BJ (cell line): ENCODE data around the gene TPRG1. TPM values are rescaled to one million over a fixed set of nuclear protein-coding genes. Genes with fewer than 3 reads are reported as not detected.

Experiments used
- CTCF ChIA-PET: fragments of 350-600 bp; formaldehyde crosslinking; extraction: SDS; loops from one replicate; lab custom pipeline; 2021; ENCODE audit warnings: antibody characterized with exemption, inconsistent platforms; lab: Yijun Ruan, JAX
- POLR2A ChIA-PET: fragments of 300-600 bp; sonication (Branson Sonifier 250); formaldehyde crosslinking; extraction: SDS; loops from one replicate; lab custom pipeline; 2021; ENCODE audit warnings: antibody characterized with exemption; lab: Charles Lee
- DNase-seq: peaks from one replicate; pipeline ENCODE4 v3.0.0-alpha.2; 2011; ENCODE audit warnings: low read depth
- H3K27me3 ChIP-seq: 2 replicates; pipeline ENCODE4 v1.6.0; 2011; ENCODE audit warnings: low read length; ENCODE audit not compliant: control insufficient read depth, insufficient read depth
- H3K36me3 ChIP-seq: 2 replicates; pipeline ENCODE4 v1.5.1; 2011; ENCODE audit warnings: low read length; ENCODE audit not compliant: control insufficient read depth, insufficient read depth
- H3K4me3 ChIP-seq: 2 replicates; pipeline ENCODE4 v1.5.1; 2011; ENCODE audit warnings: low read depth, mild to moderate bottlenecking, control low read depth, low read length
- polyA plus RNA-seq: library from polyadenylated mRNA; depleted of rRNA; stranded (reverse); fragments of >200 nt; gene quantifications from 2 replicates; pipeline ENCODE4 v1.2.3, GENCODE V29; 2011
- TF ChIP-seq, protein P1 (sequence below): IDR thresholded peaks from 2 replicates; pipeline ENCODE4 v1.5.1; 2011; ENCODE audit warnings: low read depth, mild to moderate bottlenecking, control low read depth, inconsistent platforms, low read length, moderate library complexity; ENCODE audit not compliant: insufficient read depth

Gene TPRG1
- polyA plus RNA-seq, 1 experiment, result 0.16 TPM

DNA sequence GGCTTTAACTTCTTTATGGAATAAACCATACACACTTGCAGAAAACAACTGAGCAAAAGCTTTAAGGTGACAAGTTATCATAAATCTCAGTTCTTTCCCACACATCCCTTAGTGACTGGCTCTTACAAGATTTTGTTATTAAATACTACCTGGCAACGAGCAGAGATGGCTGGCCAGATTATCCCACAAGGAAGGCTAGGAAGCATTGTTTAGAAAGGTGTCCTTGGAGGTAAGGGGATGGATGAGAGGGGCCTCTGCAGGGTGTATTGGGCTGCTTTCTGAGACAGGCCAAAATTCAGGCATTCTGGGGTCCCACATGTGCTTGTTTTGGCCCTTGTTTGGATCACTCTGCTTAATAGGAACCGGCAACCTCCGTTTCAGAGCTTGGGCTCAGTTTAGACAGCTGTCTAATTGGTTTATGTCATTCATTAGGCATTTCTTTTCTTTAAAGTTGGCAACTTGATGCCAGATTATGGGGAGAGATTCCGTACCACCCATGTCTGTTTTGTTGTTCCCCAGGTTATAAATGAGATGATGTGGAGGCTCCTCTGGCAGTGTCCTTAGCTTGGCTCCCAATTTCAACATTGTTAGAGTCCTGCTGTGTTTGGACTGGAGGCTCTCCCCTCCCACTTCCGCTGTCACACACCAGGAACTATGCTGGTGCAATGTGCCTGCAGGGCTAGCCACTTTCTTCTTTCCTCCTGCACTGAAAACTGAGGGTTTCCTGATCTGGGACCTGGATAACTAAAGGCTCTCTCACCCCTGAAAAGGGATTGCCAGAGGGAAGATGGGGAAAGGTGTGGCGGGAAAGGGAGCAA, 121.1 kb downstream of the TPRG1 start:
- ChIA-PET CTCF (no interaction called here), POLR2A (no interaction called here)
- TF ChIP-seq, protein P1, sequence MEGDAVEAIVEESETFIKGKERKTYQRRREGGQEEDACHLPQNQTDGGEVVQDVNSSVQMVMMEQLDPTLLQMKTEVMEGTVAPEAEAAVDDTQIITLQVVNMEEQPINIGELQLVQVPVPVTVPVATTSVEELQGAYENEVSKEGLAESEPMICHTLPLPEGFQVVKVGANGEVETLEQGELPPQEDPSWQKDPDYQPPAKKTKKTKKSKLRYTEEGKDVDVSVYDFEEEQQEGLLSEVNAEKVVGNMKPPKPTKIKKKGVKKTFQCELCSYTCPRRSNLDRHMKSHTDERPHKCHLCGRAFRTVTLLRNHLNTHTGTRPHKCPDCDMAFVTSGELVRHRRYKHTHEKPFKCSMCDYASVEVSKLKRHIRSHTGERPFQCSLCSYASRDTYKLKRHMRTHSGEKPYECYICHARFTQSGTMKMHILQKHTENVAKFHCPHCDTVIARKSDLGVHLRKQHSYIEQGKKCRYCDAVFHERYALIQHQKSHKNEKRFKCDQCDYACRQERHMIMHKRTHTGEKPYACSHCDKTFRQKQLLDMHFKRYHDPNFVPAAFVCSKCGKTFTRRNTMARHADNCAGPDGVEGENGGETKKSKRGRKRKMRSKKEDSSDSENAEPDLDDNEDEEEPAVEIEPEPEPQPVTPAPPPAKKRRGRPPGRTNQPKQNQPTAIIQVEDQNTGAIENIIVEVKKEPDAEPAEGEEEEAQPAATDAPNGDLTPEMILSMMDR, result no peak
- H3K4me3 ChIP-seq, result no peak overlapping the region
- H3K36me3 ChIP-seq, result no peaks in the 10 kb centered on the region
- no peak for DNase-seq
- H3K27me3 ChIP-seq, result no peaks in the 10 kb centered on the region; the same call in 1 of the 2 replicates

DNA sequence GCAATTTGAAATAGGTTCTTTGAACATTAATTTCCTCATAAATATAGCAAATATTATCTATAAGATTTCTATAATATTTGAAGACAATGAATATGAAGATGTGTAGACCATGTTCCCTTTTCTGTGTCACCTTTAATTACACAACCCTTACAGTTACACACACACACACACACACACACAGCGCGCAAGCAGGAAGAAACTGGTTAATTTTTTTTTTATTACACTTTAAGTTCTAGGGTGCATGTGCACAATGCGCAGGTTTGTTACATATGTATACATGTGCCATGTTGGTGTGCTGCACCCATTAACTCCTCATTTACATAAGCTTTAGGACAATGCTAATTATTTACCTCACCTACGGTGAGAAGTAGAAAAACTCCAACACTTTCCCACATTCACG, 122.9 kb downstream of the TPRG1 start:
- Histone ChIP-seq H3K4me3 (no peak overlapping the region), H3K27me3 (no peaks in the 10 kb centered on the region), H3K36me3 (no peaks in the 10 kb centered on the region)
- DNase-seq, result no peak
- TF ChIP-seq, protein P1, result no peak
- ChIA-PET CTCF (no interaction called here), POLR2A (no interaction called here)

DNA sequence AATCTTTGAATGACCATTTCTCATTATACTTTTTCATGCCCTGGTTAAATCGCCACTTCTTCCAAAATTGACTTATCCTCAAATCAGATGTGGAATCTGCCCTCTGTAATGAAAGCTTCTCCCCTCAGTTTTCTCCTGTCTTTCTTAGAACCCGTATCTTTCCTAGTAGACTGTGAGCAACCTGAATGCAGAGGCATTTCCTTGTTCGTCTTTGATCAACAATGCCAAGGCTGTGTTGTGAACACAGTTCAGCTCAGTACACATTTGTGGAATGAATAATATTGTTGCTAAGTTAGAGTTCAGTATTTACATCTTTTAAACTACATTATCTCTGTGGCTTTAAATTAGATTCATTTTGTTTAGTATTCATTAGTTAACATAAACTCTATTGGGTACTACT, 123.3 kb downstream of the TPRG1 start:
- no peak for DNase-seq
- ChIA-PET POLR2A (no interaction called here), CTCF (no interaction called here)

DNA sequence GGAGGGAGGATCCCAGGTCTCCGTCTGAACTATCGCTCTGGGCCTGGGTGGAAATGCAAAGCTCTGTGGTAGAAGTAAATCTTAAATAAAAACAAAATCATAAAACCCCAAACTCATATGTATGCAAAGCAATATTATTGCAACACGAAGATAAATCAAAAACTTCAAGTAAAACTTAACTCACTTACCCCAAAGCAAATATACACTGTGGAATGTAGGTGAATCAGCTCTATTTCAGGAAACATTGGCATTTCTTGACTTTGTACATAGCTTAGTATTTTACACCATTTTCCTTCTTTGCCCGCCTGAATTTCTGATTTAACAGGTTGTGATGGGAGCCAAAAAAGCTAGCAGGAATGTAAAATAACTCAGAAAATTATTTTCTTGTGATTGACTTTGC, 126.2 kb downstream of the TPRG1 start:
- Histone ChIP-seq H3K27me3 (no peaks in the 10 kb centered on the region), H3K36me3 (no peaks in the 10 kb centered on the region), H3K4me3 (no peak overlapping the region)
- DNase-seq, result no peak
- TF ChIP-seq, protein P1, result no peak
- CTCF ChIA-PET, result no interaction called here
- POLR2A ChIA-PET, result no interaction called here

More for the DNA sequence above, 123.3 kb downstream of the TPRG1 start:
- H3K36me3 ChIP-seq, result no peaks in the 10 kb centered on the region
- no peak overlapping the region for H3K4me3 ChIP-seq
- no peaks in the 10 kb centered on the region for H3K27me3 ChIP-seq
- TF ChIP-seq, protein P1, result no peak

DNA sequence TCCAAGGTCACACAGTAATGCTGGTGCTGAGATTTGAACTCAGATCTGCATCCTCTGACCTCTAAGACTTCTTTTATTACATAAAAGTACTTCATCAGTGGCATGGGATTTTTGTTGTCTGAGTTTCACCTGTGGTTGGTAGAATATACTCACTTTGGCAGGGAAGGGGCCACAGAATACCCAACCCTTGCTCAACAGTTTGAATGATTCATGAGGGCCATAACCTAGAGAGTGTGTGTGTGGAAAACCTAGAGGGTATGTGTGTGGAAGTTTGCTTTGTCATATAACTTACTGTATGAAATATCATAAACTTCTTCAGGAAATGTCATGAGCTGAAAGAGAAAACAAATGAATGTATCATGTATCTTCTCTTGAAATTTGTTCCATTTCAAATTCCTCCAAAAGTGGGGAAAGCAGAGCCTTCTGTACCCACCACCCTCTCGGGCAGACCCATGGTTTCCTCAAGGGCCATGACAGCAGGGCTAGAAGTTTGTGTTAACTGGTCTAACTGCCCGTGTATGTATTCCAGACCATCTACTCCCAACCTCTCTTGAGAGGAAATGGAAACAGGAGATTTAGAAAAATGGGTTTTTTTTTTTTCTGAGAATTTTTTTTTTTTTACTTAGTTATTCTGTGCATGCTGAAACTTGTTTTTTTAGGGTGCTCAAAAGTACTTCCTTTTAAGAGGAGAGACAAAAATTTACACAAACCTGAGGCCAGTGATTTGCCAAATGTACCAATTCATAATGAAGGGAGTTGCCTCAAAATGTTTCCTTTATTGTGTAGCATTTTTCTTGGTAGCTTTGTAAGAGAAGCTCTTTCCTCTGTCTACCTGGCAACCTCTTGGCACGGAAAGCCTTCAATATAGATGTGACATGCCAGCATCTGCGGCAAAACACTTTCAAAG, 127.0 kb downstream of the TPRG1 start:
- no peak overlapping the region for H3K4me3 ChIP-seq
- CTCF ChIA-PET, result no interaction called here
- TF ChIP-seq, protein P1, result no peak
- no peaks in the 10 kb centered on the region for H3K36me3 ChIP-seq
- no peaks in the 10 kb centered on the region for H3K27me3 ChIP-seq
- DNase-seq, result no peak
- POLR2A ChIA-PET, result no interaction called here
